Measurements from ENCODE around the gene CCNB3. TPM values are rescaled to one million over a fixed set of nuclear protein-coding genes. Genes with fewer than 3 reads are reported as not detected.

CCNB3 gene
- total RNA-seq, 1 experiment from 2014 or later: not detected

DNA sequence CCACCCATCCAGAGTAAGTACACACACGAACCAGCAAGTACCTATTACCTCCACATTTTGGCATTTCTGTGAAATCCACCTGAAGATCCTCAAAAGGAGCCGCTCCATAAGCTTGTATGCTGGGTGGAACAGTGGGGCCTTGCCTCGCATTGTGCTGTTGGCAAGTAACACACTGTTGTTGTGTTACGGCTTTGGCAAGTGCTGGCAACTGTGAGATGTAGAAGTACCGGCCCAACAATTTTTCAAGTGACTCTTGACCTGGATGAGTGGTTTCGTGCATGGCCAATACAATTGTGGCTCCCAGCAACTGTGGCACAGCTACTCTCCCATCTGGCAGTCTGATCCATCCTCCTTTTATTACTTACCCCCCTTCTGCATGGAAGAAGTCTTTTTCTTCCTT, 128.7 kb downstream of the CCNB3 start:
- no peak for DNase-seq (ENCODE audit: low read depth)

GRCh38 chrX:50343917-50344316, 139.4 kb downstream of the CCNB3 start:
- no peak for DNase-seq (ENCODE audit: low read depth)

- no peak for DNase-seq (ENCODE audit: low read depth)
Observed at GRCh38 chrX:50372966-50373365, 168.4 kb downstream of the CCNB3 start.

GRCh38 chrX:50375481-50376267, 171.1 kb downstream of the CCNB3 start:
- no peak for DNase-seq (ENCODE audit: low read depth)

DNA sequence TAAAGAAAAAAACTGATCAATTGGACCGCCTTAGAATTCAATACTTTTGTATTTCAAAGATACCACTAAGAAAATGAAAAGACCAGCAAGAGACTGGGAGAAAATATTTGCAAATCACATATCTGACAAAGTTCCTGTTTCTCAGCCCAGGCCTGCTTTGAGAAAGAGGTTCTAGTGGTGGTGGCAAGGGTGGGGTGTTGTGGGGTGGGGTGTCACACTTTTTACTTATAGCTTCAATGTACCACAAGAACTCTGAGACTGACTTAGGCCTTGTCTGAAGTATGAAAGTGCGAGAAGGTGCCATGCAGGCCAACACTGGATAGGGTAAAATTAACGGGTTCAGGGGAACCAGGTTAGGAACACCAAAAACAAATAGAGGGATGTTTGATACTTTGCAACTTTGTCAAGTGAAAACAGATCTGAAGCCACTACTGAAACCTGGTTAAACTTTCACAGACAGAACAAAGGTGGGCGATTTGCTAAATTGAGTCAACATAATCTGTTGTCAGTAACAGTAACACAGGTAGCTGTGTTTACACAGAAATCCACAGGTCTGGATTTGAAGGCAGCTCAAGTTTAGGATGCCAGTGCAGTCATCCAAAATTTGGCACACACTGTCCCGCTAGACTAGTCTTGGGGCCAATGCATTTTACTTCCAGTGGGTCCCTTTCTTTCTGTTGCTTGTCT, 177.3 kb downstream of the CCNB3 start:
- no peak for DNase-seq (ENCODE audit: low read depth)

GRCh38 chrX:50386520-50386919, 182.0 kb downstream of the CCNB3 start:
- DNase-seq (ENCODE audit: low read depth): no peak

DNA sequence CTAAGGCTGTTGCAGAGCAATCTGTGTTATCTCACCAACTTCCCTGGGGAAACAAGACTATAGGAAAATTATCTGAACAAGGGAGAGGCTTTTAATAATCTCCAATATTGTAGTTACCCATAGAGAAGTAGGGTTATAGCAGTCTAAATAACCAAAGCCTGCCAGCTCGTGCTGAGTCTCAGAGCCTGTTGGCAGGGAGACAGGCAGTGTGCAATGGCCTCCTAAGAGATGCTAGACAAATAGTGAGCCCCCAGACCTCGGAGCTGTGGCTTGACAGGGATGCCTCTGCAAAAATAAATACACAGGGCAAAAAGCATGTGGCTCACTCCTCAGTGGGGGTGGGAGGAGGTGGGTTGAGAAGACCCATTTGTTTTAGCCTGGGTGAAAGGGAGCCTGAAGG, 189.3 kb downstream of the CCNB3 start:
- DNase-seq (ENCODE audit: low read depth): no peak

Other genes with a start within 250 kb of the CCNB3 start
- gene AKAP4, start 3.8 kb upstream of the CCNB3 start, total RNA-seq (2014; rRNA removed; shearing (Covaris generic)): not detected in 2 replicates